ENCODE results near the gene MS4A3.
"Not testable (repeated sequence)": the region's sequence is repeated elsewhere in the genome, so short reads cannot be mapped to it uniquely, and the experiment has no call there.

The MS4A3 gene

DNA sequence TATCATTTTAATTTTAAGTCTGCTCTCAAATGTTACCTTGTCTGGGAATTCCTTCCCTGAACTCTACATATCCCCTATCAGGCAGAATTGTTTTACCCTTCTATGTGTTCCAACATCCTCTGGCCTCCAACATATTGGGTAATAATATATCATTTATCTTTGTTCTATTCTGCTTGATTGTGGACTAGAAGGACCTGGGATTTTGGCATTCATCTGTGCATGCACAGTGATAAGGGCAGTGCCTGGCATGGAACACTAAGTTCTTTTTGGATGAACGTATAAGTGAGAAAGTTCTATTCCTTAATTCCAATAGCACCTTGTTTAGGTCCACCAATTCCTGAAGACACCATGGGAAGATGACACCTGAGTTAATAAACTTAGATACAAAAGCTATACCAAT is 30.8 kb downstream of the MS4A3 start:
- intact Hi-C loops (cut with DNase I), result no loop called here
- DNase-seq, result no peak

- DNase-seq, result no peak
- intact Hi-C loops (cut with DNase I), result no loop called here
Observed at GRCh38 chr11:60088364-60088763, 31.9 kb downstream of the MS4A3 start, which contains the start of gene MS4A2. Gene MS4A2, plus strand, starts transcription at chr11:60088664. Its CDS starts 102 bp downstream, at chr11:60088766.

- intact Hi-C loops (cut with DNase I), result no loop called here
- DNase-seq, result no peak
Observed at GRCh38 chr11:60095477-60096120, 39.1 kb downstream of the MS4A3 start.

GRCh38 chr11:60097189-60097588 is 40.7 kb downstream of the MS4A3 start:
- intact Hi-C loops (cut with DNase I), result no loop called here
- no peak for DNase-seq

- intact Hi-C loops (cut with DNase I), result no loop called here
- DNase-seq, result no peak
Observed at GRCh38 chr11:60098508-60098907, 42.0 kb downstream of the MS4A3 start.

DNA sequence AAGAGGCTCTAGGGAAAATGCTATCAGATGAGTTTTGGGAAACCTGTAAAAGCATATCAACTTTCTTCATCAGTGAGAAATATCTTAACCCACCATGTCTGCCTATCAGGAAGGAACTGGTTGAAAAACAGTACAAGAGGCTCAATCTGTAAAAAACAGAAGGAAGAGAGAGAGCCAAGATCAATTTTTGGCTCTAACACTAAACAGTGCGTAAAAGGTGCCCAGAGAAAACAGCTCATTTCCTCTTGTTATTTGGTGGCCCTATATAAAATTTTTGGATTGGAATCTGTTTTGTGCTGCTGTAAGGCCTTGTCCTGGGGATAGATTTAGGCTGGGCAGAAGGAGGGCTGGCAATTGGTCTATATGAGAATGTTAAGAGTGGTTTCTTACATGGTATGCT is 44.1 kb downstream of the MS4A3 start:
- intact Hi-C loops (cut with DNase I), result no loop called here
- DNase-seq, result no peak

DNA sequence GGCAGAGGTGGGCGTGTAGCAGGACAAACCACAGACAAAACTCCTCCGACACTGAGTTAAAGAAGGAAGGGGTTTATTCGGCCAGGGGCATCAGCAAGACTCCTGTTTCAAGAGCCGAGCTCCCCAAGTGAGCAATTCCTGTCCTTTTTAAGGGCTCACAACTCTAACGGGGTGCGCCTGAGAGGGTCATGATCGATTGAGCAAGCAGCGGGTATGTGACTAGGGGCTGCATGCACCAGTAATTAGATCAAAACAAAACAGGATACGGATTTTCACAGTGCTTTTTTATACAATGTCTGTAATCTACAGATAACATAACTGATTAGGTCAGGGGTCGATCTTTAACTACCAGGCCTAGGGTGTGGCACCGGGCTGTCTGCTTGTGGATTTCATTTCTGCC is 44.9 kb downstream of the MS4A3 start:
- DNase-seq; intact Hi-C loops (cut with DNase I): not testable (repeated sequence)

DNA sequence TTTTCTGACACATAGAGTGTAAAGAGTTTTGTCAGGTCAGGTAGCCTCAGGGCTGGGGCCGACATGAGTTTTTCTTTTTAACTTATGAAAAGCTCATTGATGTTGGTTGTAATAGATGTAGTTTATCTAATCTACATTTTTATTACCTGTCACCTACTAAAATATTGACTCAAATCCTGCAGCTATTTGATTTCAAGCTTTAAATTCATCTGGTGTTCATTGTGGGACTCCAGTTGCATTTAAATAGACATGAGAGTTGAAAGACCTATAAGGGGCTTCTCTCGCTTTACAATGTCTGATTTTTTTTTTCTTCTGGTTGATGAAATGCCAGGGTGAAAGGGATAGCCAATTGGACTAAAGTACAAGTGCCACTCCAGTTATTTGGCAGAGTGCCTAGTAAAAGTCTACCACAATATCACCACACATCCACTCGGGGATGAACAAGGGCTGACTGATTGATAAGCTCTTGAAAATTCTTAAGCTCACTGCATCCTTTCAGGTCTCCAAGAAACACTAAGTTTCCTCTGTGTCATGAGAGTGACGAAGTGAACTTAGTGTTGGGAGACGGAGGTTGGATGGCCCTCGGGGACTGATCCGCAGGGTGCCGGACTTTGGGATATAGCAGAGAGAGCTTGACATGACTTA is 48.1 kb downstream of the MS4A3 start:
- intact Hi-C loops (cut with DNase I); DNase-seq: not testable (repeated sequence)

DNA sequence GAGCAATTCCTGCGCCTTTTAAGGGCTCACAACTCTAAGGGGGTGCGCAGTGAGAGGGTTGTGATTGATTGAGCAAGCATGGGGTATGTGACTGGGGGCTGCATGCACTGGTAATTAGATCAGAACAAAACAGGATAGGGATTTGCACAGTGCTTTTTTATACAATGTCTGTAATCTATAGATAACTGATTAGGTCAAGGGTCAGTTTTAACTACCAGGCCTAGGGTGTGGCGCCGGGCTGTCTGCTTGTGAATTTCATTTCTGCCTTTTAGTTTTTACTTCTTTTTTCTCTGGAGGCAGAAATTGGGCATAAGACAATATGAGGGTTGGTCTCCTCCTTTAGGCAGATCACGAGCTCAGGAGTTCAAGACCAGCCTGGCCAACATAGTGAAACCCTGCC is 52.2 kb downstream of the MS4A3 start:
- DNase-seq; intact Hi-C loops (cut with DNase I): not testable (repeated sequence)

DNA sequence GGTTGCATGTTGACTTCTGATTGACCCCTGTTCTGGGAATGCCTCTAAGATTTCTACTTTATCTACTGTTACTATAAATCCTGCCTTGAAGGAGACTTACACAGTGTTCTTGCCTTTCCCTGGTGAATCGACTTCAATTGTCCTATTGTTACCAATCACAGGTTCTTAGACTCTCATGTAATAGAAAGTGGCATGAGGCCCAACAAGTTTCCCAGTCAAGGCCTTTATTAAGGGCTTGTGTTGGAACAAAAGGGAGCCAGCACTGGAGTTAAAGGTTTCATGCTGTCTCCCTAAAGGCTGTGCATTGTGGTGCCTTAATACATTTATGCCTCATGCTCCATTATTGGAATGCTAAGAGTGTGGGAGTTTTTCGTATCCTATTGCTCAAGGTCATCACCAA is 55.3 kb downstream of the MS4A3 start:
- intact Hi-C loops (cut with DNase I), result no loop called here
- DNase-seq, result no peak

- DNase-seq, result no peak
- intact Hi-C loops (cut with DNase I), result no loop called here
Observed at GRCh38 chr11:60116996-60117790, 60.7 kb downstream of the MS4A3 start.

- DNase-seq, result no peak
- intact Hi-C loops (cut with DNase I), result no loop called here
Observed at GRCh38 chr11:60118338-60118737, 61.9 kb downstream of the MS4A3 start.

DNA sequence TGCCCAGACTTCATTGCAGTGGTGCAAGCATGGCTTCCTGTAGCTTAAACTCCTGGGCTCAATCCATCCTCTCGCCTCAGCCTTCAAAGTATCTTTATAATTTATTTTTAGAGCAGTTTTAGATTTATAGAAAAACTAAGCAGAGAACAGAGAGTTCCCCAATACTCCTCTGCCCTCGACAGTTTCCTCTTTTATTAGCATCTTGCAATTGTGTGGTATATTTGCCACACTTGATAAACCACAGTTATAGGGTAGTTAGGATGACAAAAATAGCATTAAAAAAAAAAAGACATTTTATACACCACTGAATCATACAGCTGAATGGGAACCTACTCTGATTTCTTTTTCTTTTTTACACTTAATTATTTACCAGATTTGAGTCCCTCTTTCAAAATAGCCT is 63.2 kb downstream of the MS4A3 start:
- no peak for DNase-seq
- intact Hi-C loops (cut with DNase I), result no loop called here

All from posterior cingulate gyrus (tissue), 11 donors.